Adrenal gland (tissue), 12 donors: Measurements from ENCODE around the gene TAS2R42. TPM values are rescaled to one million over a fixed set of nuclear protein-coding genes. Genes with fewer than 3 reads are reported as not detected.
A peak's percentile ranks its signal among the peaks of the same experiment; 100 is the strongest.

Experiments used
- DNase-seq, 7 donors: peaks; one replicate each; pipeline ENCODE4 v3.0.0-alpha.2; 2019 to 2020
- H3K27ac ChIP-seq, 5 donors: fragments of 200-600 bp; sonication (generic) in 4 of 5; 1 replicate in 3 of 5; 2 replicates in 2 of 5; pipeline versions ENCODE4 v1.5.1 to v1.8.0; 2016 to 2020; ENCODE audit warnings: mild to moderate bottlenecking in 1 of 5
- H3K27me3 ChIP-seq: fragments of 200-600 bp; 2 replicates; pipeline ENCODE4 v1.8.0; 2021
- H3K36me3 ChIP-seq, 2 donors: fragments of 200-600 bp; replicated peaks in 1 of 2; 1 replicate in 1 of 2; 2 replicates in 1 of 2; pipeline versions ENCODE4 v1.5.1 to v1.8.0; 2018 to 2022
- H3K4me1 ChIP-seq, 2 donors: fragments of 200-600 bp; replicated peaks in 1 of 2; 1 replicate in 1 of 2; 2 replicates in 1 of 2; pipeline versions ENCODE4 v1.5.1 to v1.8.0; 2018 to 2021
- H3K4me3 ChIP-seq, 4 donors: fragments of 200-600 bp; sonication (generic) in 3 of 4; one replicate each; pipeline ENCODE4 v1.5.1; 2016 to 2018
- H3K9me3 ChIP-seq, 3 donors: fragments of 200-600 bp; sonication (generic) in 1 of 3; replicated peaks in 1 of 3; 1 replicate in 2 of 3; 2 replicates in 1 of 3; pipeline versions ENCODE4 v1.5.1 to v1.8.0; 2016 to 2021
- CTCF ChIP-seq, 6 experiments: fragments of 450-650 bp in 4 of 6; fragments of 200-600 bp in 2 of 6; sonication (generic) in 1 of 6; IDR thresholded peaks; 1 replicate in 5 of 6; 2 replicates in 1 of 6; pipeline versions ENCODE4 v1.5.1 to v1.8.0; 2016 to 2021; ENCODE audit warnings: antibody characterized with exemption in 6 of 6, mild to moderate bottlenecking in 2 of 6, moderate library complexity in 1 of 6
- POLR2A ChIP-seq, 2 donors: fragments of 450-650 bp; IDR thresholded peaks; one replicate each; pipeline ENCODE4 v1.6.1; 2017; ENCODE audit warnings: antibody characterized with exemption in 2 of 2, mild to moderate bottlenecking in 2 of 2, moderate library complexity in 1 of 2
- WGBS, 4 donors: extraction: QIAGEN DNeasy Blood & Tissue Kit in 2 of 4; methylation state at CpG; one replicate each; pipeline versions ENCODE4 v1.1.5 to v1.1.7; 2013 to 2017; 5-methylcytosine and 5-hydroxymethylcytosine counted together
- intact Hi-C, 2 donors: fragments of 100-400 bp; cut with DNase I; formaldehyde crosslinking; loops; one replicate each; pipeline versions ENCODE4 v1.14.1 to v1.15.0; 2022 to 2023
- polyA plus RNA-seq, 3 donors: library from polyadenylated mRNA; stranded (reverse); fragments of 200-250 nt in 2 of 3; fragments of 350-450 nt in 1 of 3; fragmentation: Illumina TruSeq in 1 of 3; extraction: RNeasy Lipid Tissue Mini Kit (QIAGEN cat#74804) in 1 of 3; gene quantifications; one replicate each; pipeline ENCODE4 v1.2.3, GENCODE V29; 2013 to 2014
- total RNA-seq, 9 donors: library from RNA; depleted of rRNA in 4 of 9; stranded (reverse); fragments of >200 nt in 4 of 9; fragments of 120-200 nt in 1 of 9; fragmentation: NEBNext Ultra II Directional in 1 of 9; extraction: Animal tissue kit (Norgen Biotek cat#: 25700) in 1 of 9; gene quantifications; one replicate each; pipeline versions ENCODE4 v1.1.0 to v1.2.4, GENCODE V29; 2013 to 2023
- donor health status: healthy with polysubstance abuse.
- donor health status: Bipolar disorder and iron deficiency.
- donor health status: DM: yes; HTN: yes; CAD: no.
- donor health status: DM: no; HTN: no; CAD: no.
- donor health status: DM: no; HTN: no; CAD: no.
- donor health status: DM: yes; HTN: yes; CAD: no.

Gene TAS2R42
- total and polyA plus RNA-seq, 12 donors: not detected

- H3K36me3 ChIP-seq: no peaks in the 10 kb centered on the region
- H3K27ac ChIP-seq: peak within 1 kb of the TSS; percentile 93 to 99 (median 98)
- peak within 1 kb of the TSS; percentile 56 to 83 (median 72) for H3K4me3 ChIP-seq
- H3K27me3 ChIP-seq: no peaks in the 10 kb centered on the region
- intact Hi-C loops: no loop called here
- TF ChIP-seq CTCF (IDR thresholded peaks at IDR 0.05): peak in 2 of 6 experiments; percentile 13 to 18
- TF ChIP-seq POLR2A (IDR thresholded peaks at IDR 0.05): peak; percentile 56 to 77
- peak; percentile 93 to 97 (median 94) for DNase-seq
- H3K4me1 ChIP-seq: peaks cover 14 to 59% of the 10 kb centered on the region in 2 donors
- no peaks in the 10 kb centered on the region for H3K9me3 ChIP-seq
- WGBS, 4 donors: 0 to 1% (median 0%) methylated on average over 18 to 70 of the region's 70 CpGs
Measured at GRCh38 chr12:11171145-11171968, 15.4 kb downstream of the TAS2R42 start, which contains the start of gene SMIM10L1. SMIM10L1 (plus strand) TSS chr12:11171194; CDS start chr12:11171357, 163 bp downstream.

DNA sequence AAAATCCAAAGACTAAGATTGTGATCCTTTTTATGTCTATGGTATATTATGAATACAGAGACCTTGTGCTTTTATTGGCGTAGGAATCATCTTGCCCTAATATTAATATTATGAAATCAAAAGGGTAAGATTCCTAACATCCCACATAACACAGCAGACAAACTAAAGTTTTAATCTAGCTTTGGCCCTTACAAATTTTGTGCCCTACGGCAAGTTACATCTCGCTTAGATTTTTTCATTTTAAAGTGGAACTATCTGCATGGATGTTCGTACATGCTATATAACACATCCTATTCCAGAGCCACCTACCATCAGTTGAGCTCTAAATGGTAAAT, 16.0 kb downstream of the TAS2R42 start:
- no peak for TF ChIP-seq POLR2A (IDR thresholded peaks at IDR 0.05)
- TF ChIP-seq CTCF (IDR thresholded peaks at IDR 0.05): no peak
- 1 to 3% (median 2%) methylated on average over 4 of the region's 4 CpGs for WGBS, 4 donors
- Histone ChIP-seq H3K9me3 (no peaks in the 10 kb centered on the region), H3K27ac (peak overlapping the region; percentile 93 to 99 (median 98)), H3K27me3 (no peaks in the 10 kb centered on the region), H3K4me3 (peak overlapping the region in 3 of 4 donors; percentile 69 to 83 (median 76)), H3K4me1 (peaks cover 14 to 63% of the 10 kb centered on the region in 2 donors), H3K36me3 (no peaks in the 10 kb centered on the region)
- intact Hi-C loops: no loop called here
- no peak for DNase-seq

DNA sequence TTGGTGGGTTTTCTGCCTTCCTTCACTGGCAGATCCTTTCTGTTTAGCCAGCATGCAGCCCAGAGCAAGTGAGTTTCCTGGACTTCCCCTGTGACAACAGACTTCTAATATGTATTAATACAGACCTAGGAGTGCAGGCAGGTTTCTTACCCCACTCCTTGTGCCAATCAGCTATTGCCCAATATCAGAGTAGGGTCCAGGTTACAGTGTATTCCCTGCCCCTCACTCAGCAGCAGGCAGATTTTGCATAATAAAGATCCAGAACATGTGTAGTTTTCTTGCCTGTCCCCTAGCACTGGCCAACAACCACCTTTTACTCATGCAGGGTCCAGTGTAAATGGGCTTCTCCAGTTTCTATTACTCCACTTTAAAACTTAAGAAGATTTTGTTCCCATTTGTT, 20.4 kb downstream of the TAS2R42 start:
- H3K27me3 ChIP-seq: no peaks in the 10 kb centered on the region
- DNase-seq: no peak
- TF ChIP-seq CTCF (IDR thresholded peaks at IDR 0.05) (no peak), POLR2A (IDR thresholded peaks at IDR 0.05) (no peak)
- H3K36me3 ChIP-seq: no peaks in the 10 kb centered on the region
- intact Hi-C loops: no loop called here
- no peaks in the 10 kb centered on the region for H3K9me3 ChIP-seq
- no peak overlapping the region for H3K4me3 ChIP-seq
- peaks cover 14 to 41% of the 10 kb centered on the region in 2 donors for H3K4me1 ChIP-seq
- no peak overlapping the region for H3K27ac ChIP-seq

GRCh38 chr12:11164384-11164783, 22.4 kb downstream of the TAS2R42 start:
- Histone ChIP-seq H3K27me3 (no peaks in the 10 kb centered on the region), H3K4me1 (peaks cover 14 to 29% of the 10 kb centered on the region in 2 donors), H3K36me3 (no peaks in the 10 kb centered on the region), H3K4me3 (no peak overlapping the region), H3K27ac (no peak overlapping the region), H3K9me3 (no peaks in the 10 kb centered on the region)
- no peak for TF ChIP-seq CTCF (IDR thresholded peaks at IDR 0.05)
- TF ChIP-seq POLR2A (IDR thresholded peaks at IDR 0.05): no peak
- no peak for DNase-seq
- intact Hi-C loops: no loop called here
